ENCODE measurements around the gene RHAG.

GRCh38 chr6:49668083-49668511 lies 31.5 kb upstream of the RHAG start:
- TF ChIP-seq POLR2A (IDR thresholded peaks at IDR 0.05): no peak
- TF ChIP-seq, protein P1, sequence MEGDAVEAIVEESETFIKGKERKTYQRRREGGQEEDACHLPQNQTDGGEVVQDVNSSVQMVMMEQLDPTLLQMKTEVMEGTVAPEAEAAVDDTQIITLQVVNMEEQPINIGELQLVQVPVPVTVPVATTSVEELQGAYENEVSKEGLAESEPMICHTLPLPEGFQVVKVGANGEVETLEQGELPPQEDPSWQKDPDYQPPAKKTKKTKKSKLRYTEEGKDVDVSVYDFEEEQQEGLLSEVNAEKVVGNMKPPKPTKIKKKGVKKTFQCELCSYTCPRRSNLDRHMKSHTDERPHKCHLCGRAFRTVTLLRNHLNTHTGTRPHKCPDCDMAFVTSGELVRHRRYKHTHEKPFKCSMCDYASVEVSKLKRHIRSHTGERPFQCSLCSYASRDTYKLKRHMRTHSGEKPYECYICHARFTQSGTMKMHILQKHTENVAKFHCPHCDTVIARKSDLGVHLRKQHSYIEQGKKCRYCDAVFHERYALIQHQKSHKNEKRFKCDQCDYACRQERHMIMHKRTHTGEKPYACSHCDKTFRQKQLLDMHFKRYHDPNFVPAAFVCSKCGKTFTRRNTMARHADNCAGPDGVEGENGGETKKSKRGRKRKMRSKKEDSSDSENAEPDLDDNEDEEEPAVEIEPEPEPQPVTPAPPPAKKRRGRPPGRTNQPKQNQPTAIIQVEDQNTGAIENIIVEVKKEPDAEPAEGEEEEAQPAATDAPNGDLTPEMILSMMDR (IDR thresholded peaks at IDR 0.05): no peak
